ENCODE results near the gene C14orf180.
A peak's percentile ranks its signal among the peaks of the same experiment; 100 is the strongest.

C14orf180 gene

DNA sequence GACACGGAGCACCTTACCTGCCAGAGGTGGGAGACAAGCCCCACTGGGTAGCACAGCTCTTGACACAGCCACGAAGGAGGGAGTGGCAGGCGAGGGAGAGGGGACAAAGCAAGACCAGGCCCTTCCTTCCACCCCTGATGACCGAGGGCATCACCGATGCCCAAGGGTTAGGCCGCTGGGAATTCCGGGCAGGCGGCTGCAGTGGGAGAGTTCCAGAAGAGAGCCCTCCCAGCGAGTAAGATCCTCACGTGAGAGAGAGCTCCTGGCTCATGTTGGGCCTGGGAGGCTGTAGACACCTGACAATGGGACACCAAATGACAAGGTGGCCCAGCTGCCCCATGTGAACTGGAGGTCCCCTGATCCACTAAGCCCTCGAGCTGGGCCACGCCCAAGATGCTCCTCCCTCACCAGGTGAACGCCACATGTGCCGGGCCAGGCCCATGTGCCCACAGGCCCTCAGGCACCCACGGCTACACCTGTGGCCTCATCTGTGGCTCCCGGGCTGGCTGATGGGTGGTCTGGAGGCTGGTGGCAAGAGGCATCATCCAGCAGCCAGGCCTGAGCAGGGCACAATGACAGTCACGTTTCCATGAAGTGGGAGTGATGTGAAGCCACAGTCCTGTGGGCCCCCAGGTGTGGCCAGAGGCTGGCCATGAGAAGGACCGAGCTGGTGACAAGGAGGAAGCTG lies 32.1 kb upstream of the C14orf180 start:
- H3K27ac ChIP-seq = no peak overlapping the region
- TF ChIP-seq, protein P1, sequence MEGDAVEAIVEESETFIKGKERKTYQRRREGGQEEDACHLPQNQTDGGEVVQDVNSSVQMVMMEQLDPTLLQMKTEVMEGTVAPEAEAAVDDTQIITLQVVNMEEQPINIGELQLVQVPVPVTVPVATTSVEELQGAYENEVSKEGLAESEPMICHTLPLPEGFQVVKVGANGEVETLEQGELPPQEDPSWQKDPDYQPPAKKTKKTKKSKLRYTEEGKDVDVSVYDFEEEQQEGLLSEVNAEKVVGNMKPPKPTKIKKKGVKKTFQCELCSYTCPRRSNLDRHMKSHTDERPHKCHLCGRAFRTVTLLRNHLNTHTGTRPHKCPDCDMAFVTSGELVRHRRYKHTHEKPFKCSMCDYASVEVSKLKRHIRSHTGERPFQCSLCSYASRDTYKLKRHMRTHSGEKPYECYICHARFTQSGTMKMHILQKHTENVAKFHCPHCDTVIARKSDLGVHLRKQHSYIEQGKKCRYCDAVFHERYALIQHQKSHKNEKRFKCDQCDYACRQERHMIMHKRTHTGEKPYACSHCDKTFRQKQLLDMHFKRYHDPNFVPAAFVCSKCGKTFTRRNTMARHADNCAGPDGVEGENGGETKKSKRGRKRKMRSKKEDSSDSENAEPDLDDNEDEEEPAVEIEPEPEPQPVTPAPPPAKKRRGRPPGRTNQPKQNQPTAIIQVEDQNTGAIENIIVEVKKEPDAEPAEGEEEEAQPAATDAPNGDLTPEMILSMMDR (conservative IDR thresholded peaks at IDR 0.05) = no peak

GRCh38 chr14:104547998-104548700 lies 31.4 kb upstream of the C14orf180 start:
- TF ChIP-seq, protein P1 (conservative IDR thresholded peaks at IDR 0.05) = no peak
- H3K27ac ChIP-seq = no peak overlapping the region

DNA sequence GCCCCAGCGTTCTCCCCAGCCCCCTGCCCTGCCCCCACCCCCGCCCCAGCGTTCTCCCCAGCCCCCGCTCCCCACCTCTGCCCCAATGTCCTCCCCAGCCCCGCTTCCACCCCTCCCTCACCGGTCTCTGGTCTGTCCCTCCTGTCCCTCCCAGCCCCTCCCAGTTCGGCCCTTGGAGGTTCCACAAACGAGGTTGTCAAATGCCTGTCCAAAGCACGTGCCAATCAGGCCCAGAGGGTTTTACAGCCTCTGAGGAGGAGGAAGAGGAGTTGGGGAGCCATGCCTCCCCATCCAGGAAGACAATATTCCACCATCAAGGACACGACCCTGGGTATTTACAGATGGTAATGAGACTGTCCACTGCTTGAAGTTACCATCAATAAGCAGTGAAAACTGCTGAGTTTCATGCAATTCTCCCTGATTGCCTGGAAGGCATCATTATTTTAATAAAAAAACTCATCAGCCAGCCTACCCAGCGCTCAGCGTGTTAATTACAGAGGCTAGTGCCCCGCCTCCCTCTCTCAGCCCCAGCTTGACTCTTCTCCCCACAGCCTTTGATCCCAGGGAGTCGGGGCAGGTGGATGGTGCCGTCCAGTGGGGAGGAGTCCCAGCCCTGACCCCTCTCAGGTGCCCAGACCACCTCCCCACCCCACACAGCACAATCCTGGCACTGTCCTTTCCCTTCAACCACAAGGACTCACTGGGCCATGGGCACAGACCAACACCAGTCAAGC lies 30.6 kb upstream of the C14orf180 start:
- H3K27ac ChIP-seq = no peak overlapping the region
- TF ChIP-seq, protein P1 (conservative IDR thresholded peaks at IDR 0.05) = no peak

- no peak overlapping the region for H3K27ac ChIP-seq
These were observed 29.8 kb upstream of the C14orf180 start for GRCh38 chr14:104549536-104550339.

DNA sequence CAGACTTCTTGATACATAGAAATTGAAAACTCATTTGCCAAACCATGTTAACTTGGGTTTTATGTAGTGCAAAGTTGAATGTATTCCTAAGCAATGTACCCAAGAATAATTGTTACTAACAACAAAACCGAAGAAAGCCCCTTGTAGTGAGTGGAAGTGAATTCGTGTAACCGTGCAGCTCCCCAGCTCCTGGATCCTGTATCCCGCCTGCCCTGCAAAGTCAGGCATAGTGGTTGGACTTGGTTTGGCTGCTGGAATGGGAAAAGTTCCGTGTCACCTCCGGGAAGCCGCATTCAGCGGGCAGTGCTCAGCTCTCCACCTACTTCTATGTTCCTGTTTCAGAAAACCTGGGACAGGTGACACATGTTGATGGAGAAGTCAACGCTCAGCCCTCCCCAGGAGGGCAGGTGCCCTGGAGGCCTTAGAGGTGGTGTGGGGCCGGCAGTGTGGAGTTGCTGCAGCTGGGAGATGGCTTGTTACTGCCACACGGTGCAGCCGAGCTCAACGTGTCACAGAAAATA lies 29.2 kb upstream of the C14orf180 start:
- TF ChIP-seq, protein P1 (conservative IDR thresholded peaks at IDR 0.05) = no peak
- no peak overlapping the region for H3K27ac ChIP-seq

More at GRCh38 chr14:104549536-104550339, 29.8 kb upstream of the C14orf180 start:
- TF ChIP-seq, protein P1 (conservative IDR thresholded peaks at IDR 0.05) = no peak

DNA sequence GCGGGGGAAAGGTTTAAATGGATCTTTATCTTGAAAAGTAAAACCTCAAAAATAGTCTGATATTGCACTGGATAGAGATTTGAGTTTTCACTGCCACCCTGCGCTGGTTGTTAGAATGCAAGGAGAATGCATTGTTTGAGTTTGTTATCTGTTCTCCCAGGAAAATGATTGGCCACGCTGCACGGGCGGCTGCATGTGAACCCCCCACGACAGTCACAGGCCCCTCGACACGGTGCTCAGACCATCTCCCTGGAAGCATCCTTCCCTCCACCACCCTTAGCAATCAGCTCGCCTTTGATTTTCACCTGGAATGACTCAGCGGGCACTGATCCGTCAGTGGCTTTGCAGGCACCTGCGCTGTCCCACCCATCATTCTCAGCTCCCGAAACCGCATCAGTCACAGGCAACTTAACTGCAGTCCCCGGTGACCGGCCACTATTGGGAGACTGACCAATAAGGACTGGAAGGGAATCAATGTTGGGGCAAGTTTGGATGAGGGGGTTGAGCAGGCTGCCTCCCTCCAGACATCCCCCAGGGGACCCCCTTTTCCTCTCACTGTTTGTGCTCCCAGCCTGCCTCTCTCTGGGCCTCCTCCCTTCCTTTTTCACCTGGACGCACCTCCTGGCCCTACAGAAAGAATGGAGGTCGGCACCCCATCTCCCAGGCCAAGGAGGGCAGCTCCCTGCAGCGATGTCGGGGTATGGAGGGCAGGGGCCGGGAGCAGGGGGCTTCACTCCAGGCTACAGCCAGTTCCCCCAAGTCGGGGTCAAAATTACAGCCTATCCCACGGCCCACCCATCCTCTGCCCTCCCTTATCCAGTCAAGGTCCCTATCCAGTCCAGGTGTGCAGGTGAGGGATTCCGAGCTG lies 28.5 kb upstream of the C14orf180 start:
- no peak overlapping the region for H3K27ac ChIP-seq
- TF ChIP-seq, protein P1 (conservative IDR thresholded peaks at IDR 0.05) = peak; percentile 70

Measured in VCaP (cell line).